Measurements from ENCODE around the gene TBC1D7. TPM values are rescaled to one million over a fixed set of nuclear protein-coding genes. Genes with fewer than 3 reads are reported as not detected.

TBC1D7 gene
- total RNA-seq, 1 experiment from 2014 or later, result 152 TPM

DNA sequence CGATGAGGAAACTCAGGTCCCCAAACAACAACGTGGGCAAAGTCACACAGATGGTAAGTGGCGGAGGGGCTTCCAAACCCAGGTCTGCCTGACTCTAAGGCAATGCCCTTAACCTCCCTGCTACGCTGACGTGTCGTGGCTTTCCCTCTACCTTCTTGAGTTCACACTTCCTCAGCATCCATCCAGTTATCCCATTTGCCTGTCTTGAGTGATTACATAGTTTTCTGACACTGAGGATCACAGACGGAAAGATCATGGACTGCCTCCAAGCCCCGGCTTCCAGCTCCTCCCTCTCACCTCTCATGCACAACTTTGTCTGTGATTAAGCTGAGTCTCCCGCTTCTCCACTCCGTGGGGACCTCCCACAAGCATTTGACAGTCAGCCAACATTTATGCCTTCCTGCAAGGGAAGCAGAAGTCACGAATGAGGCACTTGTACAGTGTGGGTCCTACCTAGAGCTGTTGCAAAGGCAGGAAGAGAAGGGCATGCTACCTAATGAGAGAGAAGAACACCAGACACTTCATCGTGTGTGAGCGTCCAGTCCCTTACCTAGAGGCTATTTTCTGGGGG, 33.8 kb downstream of the TBC1D7 start:
- TF ChIP-seq, protein P1, sequence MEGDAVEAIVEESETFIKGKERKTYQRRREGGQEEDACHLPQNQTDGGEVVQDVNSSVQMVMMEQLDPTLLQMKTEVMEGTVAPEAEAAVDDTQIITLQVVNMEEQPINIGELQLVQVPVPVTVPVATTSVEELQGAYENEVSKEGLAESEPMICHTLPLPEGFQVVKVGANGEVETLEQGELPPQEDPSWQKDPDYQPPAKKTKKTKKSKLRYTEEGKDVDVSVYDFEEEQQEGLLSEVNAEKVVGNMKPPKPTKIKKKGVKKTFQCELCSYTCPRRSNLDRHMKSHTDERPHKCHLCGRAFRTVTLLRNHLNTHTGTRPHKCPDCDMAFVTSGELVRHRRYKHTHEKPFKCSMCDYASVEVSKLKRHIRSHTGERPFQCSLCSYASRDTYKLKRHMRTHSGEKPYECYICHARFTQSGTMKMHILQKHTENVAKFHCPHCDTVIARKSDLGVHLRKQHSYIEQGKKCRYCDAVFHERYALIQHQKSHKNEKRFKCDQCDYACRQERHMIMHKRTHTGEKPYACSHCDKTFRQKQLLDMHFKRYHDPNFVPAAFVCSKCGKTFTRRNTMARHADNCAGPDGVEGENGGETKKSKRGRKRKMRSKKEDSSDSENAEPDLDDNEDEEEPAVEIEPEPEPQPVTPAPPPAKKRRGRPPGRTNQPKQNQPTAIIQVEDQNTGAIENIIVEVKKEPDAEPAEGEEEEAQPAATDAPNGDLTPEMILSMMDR (IDR thresholded peaks at IDR 0.05; ENCODE audit: insufficient read depth in 1 of 2, low read depth in 1 of 2, low read length in 1 of 2, severe bottlenecking in 1 of 2, unreplicated experiment in 1 of 2), result no peak
- Mint-ChIP-seq H3K9me3 (ENCODE audit: unreplicated experiment) (no peaks in the 10 kb centered on the region), H3K27ac (ENCODE audit: unreplicated experiment) (peak overlapping the region; percentile 58), H3K27me3 (ENCODE audit: insufficient read depth, unreplicated experiment) (no peaks in the 10 kb centered on the region), H3K36me3 (ENCODE audit: insufficient read depth, unreplicated experiment) (peaks cover 96% of the 10 kb centered on the region), H3K4me1 (ENCODE audit: low read depth, unreplicated experiment) (peaks cover 32% of the 10 kb centered on the region), H3K4me3 (ENCODE audit: unreplicated experiment) (no peak overlapping the region)
- no peak overlapping the region for H3K4me3 ChIP-seq (ENCODE audit: low read depth, low read length)
- H3K27me3 ChIP-seq (replicated peaks; ENCODE audit: control insufficient read depth, insufficient read depth, low read length), result no peaks in the 10 kb centered on the region
- intact Hi-C loops (cut with micrococcal nuclease; ENCODE audit: unreplicated experiment), result loop anchor here (5.0 kb wide), 2 partner anchors 77 to 97 kb away; no protein-coding TSS in a partner anchor
- BruUV-seq (replicated peaks), result no TSS peak
- peaks cover 2% of the 10 kb centered on the region for H3K36me3 ChIP-seq (ENCODE audit: control insufficient read depth, insufficient read depth, low read length)
- ChIA-PET CTCF (interaction anchor here (0.5 kb wide), 1 partner anchor 34 kb away, joined by 3 read pairs; the partner anchor contains the start of gene TBC1D7), POLR2A (no interaction called here)
- H3K9me3 ChIP-seq, result no peaks in the 10 kb centered on the region
- no peak for DNase-seq
- peaks cover 22% of the 10 kb centered on the region for H3K4me1 ChIP-seq

DNA sequence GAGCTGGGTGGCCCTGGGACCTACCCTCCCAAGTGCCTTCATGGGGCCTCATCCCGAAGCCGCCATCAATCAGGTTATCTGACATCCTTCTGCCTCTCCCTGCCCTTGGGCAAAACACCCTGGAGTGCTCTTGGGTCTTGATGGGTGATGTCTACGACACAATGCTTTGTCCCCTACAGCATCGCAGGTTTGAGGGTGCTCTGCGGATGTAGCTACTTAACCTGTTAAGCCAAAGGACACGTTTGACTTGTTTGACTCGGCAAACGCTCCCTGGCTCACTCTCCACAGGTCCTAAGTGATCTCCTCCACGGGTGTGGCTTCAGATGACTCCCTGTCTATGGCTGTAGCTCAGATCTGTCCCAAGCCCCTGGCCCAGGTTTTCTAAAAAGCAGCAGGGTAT, 35.6 kb downstream of the TBC1D7 start:
- H3K36me3 ChIP-seq (ENCODE audit: control insufficient read depth, insufficient read depth, low read length), result peaks cover 2% of the 10 kb centered on the region
- TF ChIP-seq, protein P1 (IDR thresholded peaks at IDR 0.05; ENCODE audit: insufficient read depth in 1 of 2, low read depth in 1 of 2, low read length in 1 of 2, severe bottlenecking in 1 of 2, unreplicated experiment in 1 of 2), result no peak
- no peak overlapping the region for H3K4me3 Mint-ChIP-seq (ENCODE audit: unreplicated experiment)
- H3K4me1 Mint-ChIP-seq (ENCODE audit: low read depth, unreplicated experiment), result peaks cover 36% of the 10 kb centered on the region
- H3K9me3 Mint-ChIP-seq (ENCODE audit: unreplicated experiment), result no peaks in the 10 kb centered on the region
- peak in 1 of 2 experiments; percentile 52 for DNase-seq
- H3K4me1 ChIP-seq, result peaks cover 31% of the 10 kb centered on the region
- no peak overlapping the region for H3K27ac Mint-ChIP-seq (ENCODE audit: unreplicated experiment)
- peaks cover 5% of the 10 kb centered on the region; the same call in 1 of the 2 replicates for H3K9me3 ChIP-seq
- ChIA-PET CTCF (interaction anchor here (0.6 kb wide), 1 partner anchor 381 kb away, joined by 7 read pairs; no protein-coding TSS in a partner anchor), POLR2A (interaction anchor here (0.9 kb wide), 1 partner anchor 36 kb away, joined by 4 read pairs; the partner anchor contains the start of gene TBC1D7)
- no TSS peak for BruUV-seq (replicated peaks)
- H3K27me3 ChIP-seq (replicated peaks; ENCODE audit: control insufficient read depth, insufficient read depth, low read length), result no peaks in the 10 kb centered on the region
- intact Hi-C loops (cut with micrococcal nuclease; ENCODE audit: unreplicated experiment), result loop anchor here (5.0 kb wide), 2 partner anchors 75 to 95 kb away; no protein-coding TSS in a partner anchor
- peaks cover 94% of the 10 kb centered on the region for H3K36me3 Mint-ChIP-seq (ENCODE audit: insufficient read depth, unreplicated experiment)
- no peaks in the 10 kb centered on the region for H3K27me3 Mint-ChIP-seq (ENCODE audit: insufficient read depth, unreplicated experiment)
- no peak overlapping the region for H3K4me3 ChIP-seq (ENCODE audit: low read depth, low read length)

DNA sequence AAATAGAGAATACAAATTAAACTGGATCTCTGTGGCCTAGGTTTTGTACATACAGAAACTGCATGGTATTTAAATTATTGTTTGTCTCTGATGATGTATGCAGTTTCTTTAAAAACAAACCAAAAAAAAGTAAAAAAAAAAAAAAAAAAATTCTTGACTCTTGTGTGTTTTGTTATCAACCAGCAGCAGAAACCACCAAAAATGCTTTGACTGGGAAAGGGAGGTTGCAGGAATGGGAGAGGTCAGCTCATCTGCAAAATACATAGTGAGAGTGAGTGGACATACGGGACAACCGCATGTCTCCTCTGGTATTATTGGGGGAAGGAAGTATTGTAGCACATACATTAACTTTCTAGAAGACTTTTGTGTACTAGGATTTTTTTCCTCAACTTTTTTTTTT, 38.0 kb downstream of the TBC1D7 start:
- H3K4me3 ChIP-seq (ENCODE audit: low read depth, low read length), result no peak overlapping the region
- no peak for DNase-seq
- no peaks in the 10 kb centered on the region for H3K27me3 ChIP-seq (replicated peaks; ENCODE audit: control insufficient read depth, insufficient read depth, low read length)
- no peaks in the 10 kb centered on the region for H3K9me3 Mint-ChIP-seq (ENCODE audit: unreplicated experiment)
- TF ChIP-seq, protein P1 (IDR thresholded peaks at IDR 0.05; ENCODE audit: insufficient read depth in 1 of 2, low read depth in 1 of 2, low read length in 1 of 2, severe bottlenecking in 1 of 2, unreplicated experiment in 1 of 2), result no peak
- H3K27ac Mint-ChIP-seq (ENCODE audit: unreplicated experiment), result peak overlapping the region; percentile 66
- ChIA-PET CTCF (interaction anchor here (0.6 kb wide), 1 partner anchor 90 kb away, joined by 3 read pairs; no protein-coding TSS in a partner anchor), POLR2A (interaction anchor here (1.0 kb wide), 1 partner anchor 38 kb away, joined by 4 read pairs; the partner anchor contains the start of gene TBC1D7)
- H3K4me1 ChIP-seq, result peaks cover 31% of the 10 kb centered on the region
- peaks cover 21% of the 10 kb centered on the region for H3K9me3 ChIP-seq
- intact Hi-C loops (cut with micrococcal nuclease; ENCODE audit: unreplicated experiment), result loop anchor here (1.0 to 5.0 kb wide), 4 partner anchors 21 to 93 kb away; partner anchors contain the start of gene TBC1D7
- peak overlapping the region; percentile 68 for H3K4me3 Mint-ChIP-seq (ENCODE audit: unreplicated experiment)
- H3K4me1 Mint-ChIP-seq (ENCODE audit: low read depth, unreplicated experiment), result peaks cover 29% of the 10 kb centered on the region
- H3K36me3 ChIP-seq (ENCODE audit: control insufficient read depth, insufficient read depth, low read length), result peaks cover 2% of the 10 kb centered on the region
- H3K27me3 Mint-ChIP-seq (ENCODE audit: insufficient read depth, unreplicated experiment), result no peaks in the 10 kb centered on the region
- no TSS peak for BruUV-seq (replicated peaks)
- peaks cover 94% of the 10 kb centered on the region for H3K36me3 Mint-ChIP-seq (ENCODE audit: insufficient read depth, unreplicated experiment)

Measured in Caco-2 (cell line).